GM12878 (cell line): ENCODE measurements around the gene NCMAP. TPM values are rescaled to one million over a fixed set of nuclear protein-coding genes. Genes with fewer than 3 reads are reported as not detected.
A peak's percentile ranks its signal among the peaks of the same experiment; 100 is the strongest.

ENCODE experiments used
- ATAC-seq: fragments of 200-7000 bp; cut with Tn5 transposase; 3 replicates; pipeline ENCODE4 v1.9.1; 2020; ENCODE audit warnings: mild to moderate bottlenecking, moderate library complexity
- Bru-seq: library from RNA; stranded (reverse); fragments of 400-500 nt; gene quantifications from one replicate; lab custom pipeline; 2021; lab: Mats Ljungman, UMichigan
- BruChase-seq, 2 experiments: library from RNA; stranded (reverse); fragments of 400-500 nt; gene quantifications; one replicate each; lab custom pipeline; 2021; lab: Mats Ljungman, UMichigan
- BruUV-seq: library from RNA; stranded (reverse); fragments of 400-500 nt; replicated peaks from 2 replicates; lab custom pipeline; 2021; lab: Mats Ljungman, UMichigan
- CTCF ChIA-PET: fragments of 300-600 bp; sonication (Branson Sonifier 250); formaldehyde crosslinking; extraction: SDS; loops from one replicate; lab custom pipeline; 2021; ENCODE audit warnings: inconsistent platforms; lab: Yijun Ruan, JAX
- POLR2A ChIA-PET: fragments of 350-600 bp; formaldehyde crosslinking; extraction: SDS; loops from one replicate; lab custom pipeline; 2021; ENCODE audit warnings: inconsistent platforms; lab: Charles Lee
- RAD21 ChIA-PET: fragments of 300-600 bp; sonication (Branson Sonifier 250); formaldehyde crosslinking; loops from one replicate; lab custom pipeline; 2023; ENCODE audit warnings: antibody characterized with exemption; ENCODE audit not compliant: unreplicated experiment; lab: Charles Lee
- SMC1A ChIA-PET: fragments of 300-600 bp; sonication (Branson Sonifier 250); formaldehyde crosslinking; loops from one replicate; lab custom pipeline; 2023; ENCODE audit not compliant: unreplicated experiment, uncharacterized antibody; lab: Charles Lee
- DNase-seq: peaks from one replicate; pipeline ENCODE4 v3.0.0-alpha.2; 2011; ENCODE audit warnings: low read depth, low spot score
- FAIRE-seq: peaks from 3 replicates; lab custom pipeline; 2011; peaks lifted over from hg19 to GRCh38; lab: Jason Lieb, UNC
- H2AFZ ChIP-seq: 2 replicates; pipeline ENCODE4 v1.6.0; 2011; ENCODE audit warnings: low read depth, low read length, control low read depth; ENCODE audit not compliant: control insufficient read depth
- H3K27ac ChIP-seq: 2 replicates; pipeline ENCODE4 v1.5.1; 2011; ENCODE audit warnings: control low read depth; ENCODE audit not compliant: control insufficient read depth, insufficient read depth
- H3K27me3 ChIP-seq, 2 experiments: replicated peaks in 1 of 2; 2 replicates each; pipeline versions ENCODE4 v1.6.0 to v1.6.1; 2011; ENCODE audit warnings: low read length in 1 of 2; ENCODE audit not compliant: control insufficient read depth in 2 of 2, insufficient read depth in 2 of 2
- H3K36me3 ChIP-seq, 2 experiments: 2 replicates each; pipeline ENCODE4 v1.5.1; 2011; ENCODE audit warnings: low read length in 1 of 2; ENCODE audit not compliant: control insufficient read depth in 2 of 2, insufficient read depth in 2 of 2
- H3K4me1 ChIP-seq: 2 replicates; pipeline ENCODE4 v1.6.1; 2011; ENCODE audit warnings: mild to moderate bottlenecking, low read length, moderate library complexity, mixed read lengths; ENCODE audit not compliant: control insufficient read depth, insufficient read depth
- H3K4me2 ChIP-seq: 2 replicates; pipeline ENCODE4 v1.6.0; 2011; ENCODE audit warnings: control low read depth; ENCODE audit not compliant: control insufficient read depth, insufficient read depth
- H3K4me3 ChIP-seq: fragments of 200-600 bp; sonication (generic); 2 replicates; pipeline ENCODE4 v1.5.1; 2016
- H3K79me2 ChIP-seq: 2 replicates; pipeline ENCODE4 v1.6.0; 2011; ENCODE audit warnings: low read length; ENCODE audit not compliant: control insufficient read depth, insufficient read depth
- H3K9ac ChIP-seq: 2 replicates; pipeline ENCODE4 v1.8.0; 2011; ENCODE audit warnings: low read length, control low read depth, mixed read lengths; ENCODE audit not compliant: control insufficient read depth, insufficient read depth
- H3K9me3 ChIP-seq: replicated peaks from 3 replicates; pipeline ENCODE4 v1.5.1; 2011; ENCODE audit warnings: mild to moderate bottlenecking, low read length; ENCODE audit not compliant: control insufficient read depth, insufficient read depth
- H4K20me1 ChIP-seq: 2 replicates; pipeline ENCODE4 v1.6.0; 2011; ENCODE audit not compliant: control insufficient read depth, insufficient read depth
- BHLHE40 ChIP-seq, 2 experiments: fragments of 450-650 bp in 1 of 2; IDR thresholded peaks; 2 replicates each; pipeline ENCODE4 v1.6.1; 2011 to 2017; ENCODE audit warnings: low read depth in 2 of 2, borderline replicate concordance in 1 of 2, improper control_type of control experiment in 1 of 2, low read length in 1 of 2, mild to moderate bottlenecking in 1 of 2
- BMI1 ChIP-seq: fragments of 450-650 bp; IDR thresholded peaks from 2 replicates; pipeline ENCODE4 v1.6.1; 2016; ENCODE audit warnings: mild to moderate bottlenecking, moderate library complexity, borderline replicate concordance
- ELK1 ChIP-seq: IDR thresholded peaks from 2 replicates; pipeline ENCODE4 v1.6.1; 2012; ENCODE audit warnings: low read depth, low read length, improper control_type of control experiment
- ETV6 ChIP-seq, 2 experiments: fragments of 450-650 bp in 1 of 2; IDR thresholded peaks in 1 of 2; conservative IDR thresholded peaks in 1 of 2; 2 replicates each; pipeline ENCODE4 v1.6.1; 2014; ENCODE audit warnings: antibody characterized with exemption in 1 of 2, borderline replicate concordance in 1 of 2, low read depth in 1 of 2, mild to moderate bottlenecking in 1 of 2, moderate library complexity in 1 of 2
- GABPA ChIP-seq: IDR thresholded peaks from 2 replicates; pipeline ENCODE4 v1.6.1; 2014; ENCODE audit warnings: antibody characterized with exemption, low read depth, mild to moderate bottlenecking, inconsistent platforms
- MYC ChIP-seq: IDR thresholded peaks from 2 replicates; pipeline ENCODE4 v1.6.1; 2011; ENCODE audit warnings: mild to moderate bottlenecking, low read length, moderate library complexity, inconsistent platforms; ENCODE audit not compliant: insufficient read depth, insufficient replicate concordance, insufficient read length, severe bottlenecking
- NR2C1 ChIP-seq: fragments of 450-650 bp; IDR thresholded peaks from 2 replicates; pipeline ENCODE4 v1.6.1; 2017; ENCODE audit warnings: antibody characterized with exemption, mild to moderate bottlenecking, moderate library complexity
- NR2C2 ChIP-seq: IDR thresholded peaks from 2 replicates; pipeline ENCODE4 v1.6.1; 2011; ENCODE audit warnings: borderline replicate concordance, low read depth; ENCODE audit not compliant: control insufficient read depth, insufficient read length
- RELB ChIP-seq: fragments of 450-650 bp; IDR thresholded peaks from 2 replicates; pipeline ENCODE4 v1.6.1; 2017; ENCODE audit warnings: low read depth, mild to moderate bottlenecking, moderate library complexity
- SUPT20H ChIP-seq: IDR thresholded peaks from 2 replicates; pipeline ENCODE4 v1.6.1; 2011; ENCODE audit warnings: low read depth, mild to moderate bottlenecking, low read length, moderate library complexity, borderline replicate concordance; ENCODE audit not compliant: control insufficient read depth
- TCF12 ChIP-seq: IDR thresholded peaks from 2 replicates; pipeline ENCODE4 v1.6.1; 2011; ENCODE audit warnings: low read depth, mild to moderate bottlenecking, low read length
- WRNIP1 ChIP-seq: IDR thresholded peaks from 2 replicates; pipeline ENCODE4 v1.6.1; 2011; ENCODE audit warnings: low read depth, low read length, improper control_type of control experiment, borderline replicate concordance
- ZNF24 ChIP-seq: fragments of 450-650 bp; IDR thresholded peaks from 2 replicates; pipeline ENCODE4 v1.6.1; 2017; ENCODE audit warnings: antibody characterized with exemption, mild to moderate bottlenecking
- WGBS: methylation state at CpG from one replicate; pipeline ENCODE4 v1.1.6; 2016; ENCODE audit warnings: low lambda C conversion rate; ENCODE audit not compliant: insufficient replicate concordance, insufficient coverage; ENCODE audit errors: missing lambda C conversion rate; 5-methylcytosine and 5-hydroxymethylcytosine counted together
- in situ Hi-C: fragments of 300-500 bp; cut with MboI; formaldehyde crosslinking; loops from 9 replicates; pipeline ENCODE4 v1.14.3; 2018; ENCODE audit warnings: mixed read lengths
- intact Hi-C: fragments of 100-400 bp; cut with micrococcal nuclease; formaldehyde crosslinking; loops from one replicate; pipeline ENCODE4 v1.14.2; 2022; ENCODE audit not compliant: unreplicated experiment
- long read RNA-seq, 2 experiments: library from polyadenylated mRNA; unstranded; transcript quantifications; one replicate each; pipeline ENCODE4 v2.0.0, GENCODE V29; 2019 to 2020
- polyA minus RNA-seq, 3 experiments: library from RNA; depleted of rRNA, polyadenylated mRNA; stranded (reverse); fragments of >200 nt; gene quantifications; 2 replicates each; pipeline ENCODE4 v1.2.3, GENCODE V29; 2011
- polyA plus RNA-seq, 11 experiments: library from polyadenylated mRNA; depleted of rRNA in 4 of 11; unstranded in 6 of 11; stranded (reverse) in 5 of 11; fragments of >200 nt; fragmentation: Nextera tagmentation in 4 of 11; fragmentation: Illumina TruSeq in 1 of 11; extraction: Ambion mirVana in 4 of 11; extraction: Trizol in 1 of 11; gene quantifications; 1 replicate in 1 of 11; 2 replicates in 10 of 11; pipeline versions ENCODE4 v1.2.1 to v1.2.3, GENCODE V29; 2011 to 2016; ENCODE audit warnings: inconsistent platforms in 2 of 11, missing spikeins in 2 of 11, low read depth in 1 of 11
- total RNA-seq, 4 experiments: library from RNA; depleted of rRNA in 3 of 4; stranded (reverse); fragments of >200 nt in 3 of 4; fragmentation: Illumina TruSeq in 1 of 4; extraction: Trizol in 1 of 4; gene quantifications; 2 replicates each; pipeline versions ENCODE4 v1.2.1 to v1.2.3, GENCODE V29; 2013 to 2021

Gene NCMAP, protein sequence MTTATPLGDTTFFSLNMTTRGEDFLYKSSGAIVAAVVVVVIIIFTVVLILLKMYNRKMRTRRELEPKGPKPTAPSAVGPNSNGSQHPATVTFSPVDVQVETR
- not detected in 2 replicates for total RNA-seq (2013; cell fraction: nucleolus; rRNA removed)
- not detected in 2 replicates for total RNA-seq (2014; rRNA removed)
- total RNA-seq (2014; rRNA removed; fragmentation: Illumina TruSeq; extraction: Trizol): not detected in 2 replicates
- total RNA-seq (2021): not detected in 2 replicates
- polyA plus RNA-seq (2011; ENCODE audit: low read depth): not detected
- polyA plus RNA-seq (2011; rRNA removed): not detected in 2 replicates
- polyA plus RNA-seq (2011; cell fraction: cytosol; rRNA removed): not detected in 2 replicates
- polyA plus RNA-seq (2011; cell fraction: nucleus; rRNA removed): not detected in 2 replicates
- polyA plus RNA-seq (2012): not detected in 2 replicates
- not detected in 2 replicates for polyA plus RNA-seq (2014; fragmentation: Illumina TruSeq; extraction: Trizol)
- not detected for polyA plus RNA-seq (2014; fragmentation: Nextera tagmentation; extraction: Ambion mirVana)
- polyA plus RNA-seq (2014; rRNA removed): not detected in 2 replicates
- polyA plus RNA-seq (2016; fragmentation: Nextera tagmentation; extraction: Ambion mirVana): not detected
- not detected in 2 replicates for polyA minus RNA-seq (2011; rRNA and poly(A)+ RNA removed)
- polyA minus RNA-seq (2011; cell fraction: cytosol; rRNA and poly(A)+ RNA removed): not detected in 2 replicates
- not detected in 2 replicates for polyA minus RNA-seq (2011; cell fraction: nucleus; rRNA and poly(A)+ RNA removed)
- Bru-seq, nascent RNA: not detected
- BruChase-seq, experiment 1, labeled RNA remaining after a 6-hour chase: not detected
- BruChase-seq, experiment 2, labeled RNA remaining after a 2-hour chase: percentile 5 among the genes with signal in this experiment
- long read RNA-seq, experiment 1: 0 reads
- long read RNA-seq, experiment 2: 0 reads

- no peaks in the 10 kb centered on the region for H3K36me3 ChIP-seq
- no peak within 1 kb of the TSS for H2AFZ ChIP-seq
- H3K4me3 ChIP-seq: no peak within 1 kb of the TSS
- ATAC-seq (no peak), DNase-seq (no peak), FAIRE-seq (no peak)
- no peak for TF ChIP-seq WRNIP1
- TF ChIP-seq GABPA: no peak
- TF ChIP-seq SUPT20H: no peak
- no peak for TF ChIP-seq ZNF24
- TF ChIP-seq BMI1: no peak
- TF ChIP-seq ETV6 (conservative IDR thresholded peaks at IDR 0.05 in 1 of 2, IDR thresholded peaks at IDR 0.05 in 1 of 2; ENCODE audit: borderline replicate concordance in 1 of 2, low read depth in 1 of 2): no peak
- TF ChIP-seq ELK1: no peak
- no peak for TF ChIP-seq RELB
- TF ChIP-seq TCF12: no peak
- TF ChIP-seq NR2C1: no peak
- no peak for TF ChIP-seq BHLHE40 (IDR thresholded peaks at IDR 0.05; ENCODE audit: borderline replicate concordance in 1 of 2, low read depth in 2 of 2, low read length in 1 of 2)
- no peak for TF ChIP-seq NR2C2
- TF ChIP-seq MYC: no peak
- ChIA-PET CTCF (interaction anchor here (1.2 to 1.7 kb wide), 2 partner anchors 29 to 32 kb away, joined by 4 to 5 read pairs; no protein-coding TSS in a partner anchor), SMC1A (no interaction called here), POLR2A (no interaction called here), RAD21 (no interaction called here)
- H3K4me1 ChIP-seq: no peaks in the 10 kb centered on the region
- H3K79me2 ChIP-seq: no peaks in the 10 kb centered on the region
- intact Hi-C loops: no loop called here
- H4K20me1 ChIP-seq: no peaks in the 10 kb centered on the region
- H3K9me3 ChIP-seq: no peaks in the 10 kb centered on the region
- no peak within 1 kb of the TSS for H3K9ac ChIP-seq
- no peak within 1 kb of the TSS for H3K4me2 ChIP-seq
- WGBS: 9% methylated on average over 21 of the region's 61 CpGs
- BruUV-seq: no TSS peak
- peaks cover 8 to 9% of the 10 kb centered on the region in 2 experiments for H3K27me3 ChIP-seq
- in situ Hi-C loops: no loop called here
- no peak within 1 kb of the TSS for H3K27ac ChIP-seq
These were observed at the start of gene NCMAP for GRCh38 chr1:24555591-24556413. Gene NCMAP (plus strand): TSS chr1:24556087. CDS start chr1:24595431, 39,344 bp downstream.
